HG02588 (cell line): ENCODE results near the gene ARMC7.
A peak's percentile ranks its signal among the peaks of the same experiment; 100 is the strongest.
"Not testable (repeated sequence)": the region's sequence is repeated elsewhere in the genome, so short reads cannot be mapped to it uniquely, and the experiment has no call there.

ENCODE experiments used
- ATAC-seq: cut with Tn5 transposase; IDR thresholded peaks from one replicate; pipeline ENCODE4 v1.9.1; 2021; ENCODE audit warnings: mild to moderate bottlenecking, moderate library complexity; ENCODE audit not compliant: unreplicated experiment

The ARMC7 gene

DNA sequence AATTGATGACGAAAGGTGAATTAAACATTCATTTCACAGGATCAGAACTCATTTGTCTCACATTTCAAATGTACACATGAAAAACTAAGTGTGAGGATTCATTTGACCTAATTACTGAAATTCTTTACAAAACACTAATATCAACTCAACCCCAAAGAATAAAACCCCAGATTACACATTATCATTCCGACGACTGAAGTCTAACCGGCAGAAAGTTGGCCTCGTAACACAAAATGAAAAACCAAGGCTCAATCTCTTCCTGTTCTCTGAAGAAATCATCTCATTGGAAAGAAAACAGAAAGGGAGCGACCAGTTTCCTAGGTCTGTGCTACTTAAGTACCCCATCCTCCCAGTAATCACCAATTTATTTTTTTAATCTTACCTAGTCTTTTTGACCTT, 42.8 kb downstream of the ARMC7 start:
- ATAC-seq, result no peak

DNA sequence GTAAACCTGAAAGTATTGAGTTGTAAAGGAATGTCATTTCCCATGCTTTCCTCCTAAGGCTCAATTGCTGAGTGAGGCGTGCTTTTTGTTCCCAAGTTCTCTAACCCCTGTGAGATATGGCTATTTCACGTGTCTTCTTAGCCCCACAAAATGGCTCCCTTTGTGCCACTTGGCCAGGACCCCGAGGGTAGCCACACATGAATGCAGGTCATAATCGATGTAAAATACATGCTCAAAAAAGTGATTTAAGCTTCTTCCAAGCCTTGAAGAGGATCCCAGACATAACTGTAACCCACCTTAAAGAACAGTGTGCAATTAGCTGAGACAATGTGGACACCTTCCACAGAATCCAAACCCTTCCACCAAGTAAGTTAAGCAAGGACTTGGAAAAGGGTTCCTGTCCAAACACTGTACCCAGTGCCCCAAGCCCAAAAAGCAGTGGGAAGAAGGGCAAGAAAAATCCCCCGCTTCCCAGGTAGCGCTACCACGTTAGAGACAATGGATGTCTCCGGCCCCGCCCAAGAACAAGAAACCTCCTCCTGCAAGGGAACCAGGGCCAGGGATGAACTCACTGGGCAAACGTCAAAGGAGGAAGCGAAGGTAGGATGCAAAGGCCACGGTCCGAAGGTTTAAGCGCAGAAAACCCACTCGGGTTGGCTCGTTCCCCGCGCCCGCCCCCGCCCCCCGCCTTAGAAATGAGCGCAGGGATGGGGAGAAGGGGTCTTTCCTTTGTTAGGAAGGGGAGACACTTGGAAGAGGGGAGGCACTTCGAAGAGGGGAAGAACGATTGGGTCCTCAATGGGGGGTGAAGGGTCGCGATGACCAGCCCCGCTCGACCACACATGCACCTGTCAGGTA, 43.4 kb downstream of the ARMC7 start:
- no peak for ATAC-seq

GRCh38 chr17:75153780-75154194, 44.0 kb downstream of the ARMC7 start:
- peak; percentile 22 for ATAC-seq

DNA sequence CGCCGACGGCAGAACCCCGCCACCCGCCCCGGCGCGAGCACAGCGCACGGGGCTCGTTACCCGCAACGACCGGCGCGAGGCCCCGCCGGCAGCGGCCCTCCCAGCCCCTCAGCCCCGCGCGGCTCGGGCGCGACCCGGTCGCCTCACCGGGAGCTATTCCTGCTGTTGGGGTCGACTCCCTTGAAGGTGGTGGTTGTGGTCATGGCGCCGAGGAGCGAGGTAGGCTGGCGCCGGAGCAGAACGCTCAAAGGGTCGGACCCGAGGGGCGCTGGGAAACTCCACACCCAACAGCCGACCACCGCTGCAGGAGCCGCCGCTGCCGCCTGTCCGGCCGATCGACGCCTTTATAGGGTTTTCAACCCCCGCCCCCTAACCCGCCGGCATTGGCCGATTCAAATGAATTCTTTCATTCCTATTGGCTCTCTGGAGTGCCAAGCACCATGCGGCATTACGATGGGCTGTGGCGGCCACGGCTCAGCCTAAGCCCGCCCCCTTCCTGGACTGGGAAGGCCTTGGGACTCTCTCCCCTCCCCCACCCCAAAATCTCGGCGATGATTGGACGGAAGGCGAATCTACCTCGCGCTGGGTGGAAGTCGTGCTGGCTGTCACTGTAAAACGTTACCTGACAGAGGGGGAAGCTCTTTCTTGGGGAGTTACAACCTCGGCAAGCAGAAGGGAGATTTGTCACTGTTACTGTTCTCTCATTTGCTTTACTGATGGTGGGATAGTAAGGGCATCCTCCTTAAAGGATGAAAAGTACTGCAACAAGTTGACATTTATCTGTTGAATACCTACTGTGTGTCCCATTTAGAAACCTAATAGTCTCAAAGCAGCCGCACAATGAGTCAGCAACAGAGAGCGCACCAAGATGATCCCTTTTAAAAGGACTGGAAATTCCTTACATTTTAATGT, 44.7 kb downstream of the ARMC7 start, which contains the start of gene JPT1:
Gene JPT1, minus strand, starts transcription at position 318 of the 912 bp plus-strand sequence. Its CDS starts 115 bp downstream, at position 203.
- ATAC-seq, result peak; percentile 90

GRCh38 chr17:75155191-75155601, 45.4 kb downstream of the ARMC7 start:
- ATAC-seq, result no peak

DNA sequence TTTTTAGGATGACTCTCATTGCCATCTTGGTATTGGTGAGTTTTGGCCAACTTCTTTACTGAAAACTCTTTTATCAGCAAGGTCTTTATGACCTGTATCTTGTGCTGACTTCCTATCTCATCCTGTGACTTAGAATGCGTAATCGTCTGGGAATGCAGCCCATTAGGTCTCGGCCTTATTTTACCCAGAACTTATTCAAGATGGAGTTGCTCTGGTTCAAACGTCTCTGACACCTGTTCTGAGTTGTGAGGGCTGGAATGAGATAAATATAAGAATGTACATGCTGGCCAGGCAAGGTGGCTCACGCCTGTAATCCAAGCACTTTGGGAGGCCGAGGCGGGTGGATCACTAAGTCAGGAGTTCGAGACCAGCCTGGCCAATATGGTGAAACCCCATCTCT, 48.7 kb downstream of the ARMC7 start:
- not testable (repeated sequence) for ATAC-seq

- ATAC-seq, result no peak
Observed at GRCh38 chr17:75159196-75160031, 49.6 kb downstream of the ARMC7 start.

GRCh38 chr17:75160211-75160610, 50.4 kb downstream of the ARMC7 start:
- ATAC-seq, result no peak

- no peak for ATAC-seq
Observed at GRCh38 chr17:75163074-75163473, 53.3 kb downstream of the ARMC7 start.

DNA sequence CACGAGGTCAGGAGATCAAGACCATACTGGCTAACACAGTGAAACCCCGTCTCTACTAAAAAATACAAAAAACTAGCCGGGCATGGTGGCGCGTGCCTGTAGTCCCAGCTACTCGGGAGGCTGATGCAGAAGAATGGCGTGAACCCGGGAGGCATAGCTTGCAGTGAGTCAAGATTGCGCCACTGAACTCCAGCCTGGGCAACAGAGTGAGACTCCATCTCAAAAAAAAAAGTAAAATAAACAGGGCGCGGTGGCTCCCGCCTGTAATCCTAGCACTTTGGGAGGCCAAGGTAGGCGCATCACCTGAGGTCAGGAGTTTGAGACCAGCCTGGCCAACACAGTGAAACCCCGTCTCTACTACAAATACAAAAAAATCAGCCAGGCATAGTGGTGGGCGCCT, 54.8 kb downstream of the ARMC7 start:
- ATAC-seq, result not testable (repeated sequence)

- ATAC-seq, result no peak
Observed at GRCh38 chr17:75168998-75169397, 59.2 kb downstream of the ARMC7 start.

GRCh38 chr17:75173526-75173925, 63.8 kb downstream of the ARMC7 start:
- ATAC-seq, result no peak

DNA sequence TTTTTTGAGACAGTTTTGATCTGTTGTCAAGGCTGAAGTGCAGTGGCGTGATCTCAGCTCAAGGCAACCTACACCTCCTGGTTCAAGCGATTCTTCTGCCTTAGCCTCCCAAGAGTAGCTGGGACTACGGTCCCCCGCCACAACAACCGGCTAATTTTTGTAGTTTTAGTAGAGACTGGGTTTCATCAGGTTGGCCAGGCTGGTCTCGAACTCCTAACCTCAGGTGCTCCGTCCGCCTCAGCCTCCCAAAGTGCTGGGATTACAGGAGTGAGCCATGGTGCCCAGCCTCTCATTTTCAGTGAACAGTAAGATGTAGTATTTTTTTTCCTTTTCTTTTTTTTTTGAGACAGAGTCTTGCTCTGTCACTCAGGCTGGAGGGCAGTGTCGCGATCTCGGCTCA, 65.2 kb downstream of the ARMC7 start:
- no peak for ATAC-seq

DNA sequence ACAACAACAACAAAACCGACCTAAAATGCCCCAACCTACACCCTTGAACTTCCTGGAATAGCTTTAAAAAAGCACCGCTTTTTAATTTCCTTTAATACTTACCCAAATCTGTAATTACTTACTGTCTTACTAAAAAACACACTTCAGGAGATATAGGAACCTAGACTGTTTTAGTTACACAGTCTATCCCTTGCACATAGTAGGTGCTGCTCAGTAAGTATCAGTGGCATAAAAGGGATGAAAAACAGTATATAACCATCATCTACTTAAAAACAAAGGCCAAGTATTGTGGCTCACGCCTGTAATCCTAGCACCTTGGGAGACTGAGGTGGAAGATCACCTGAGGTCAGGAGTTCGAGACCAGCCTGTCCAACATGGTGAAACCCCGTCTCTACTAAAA, 66.9 kb downstream of the ARMC7 start:
- ATAC-seq, result no peak

DNA sequence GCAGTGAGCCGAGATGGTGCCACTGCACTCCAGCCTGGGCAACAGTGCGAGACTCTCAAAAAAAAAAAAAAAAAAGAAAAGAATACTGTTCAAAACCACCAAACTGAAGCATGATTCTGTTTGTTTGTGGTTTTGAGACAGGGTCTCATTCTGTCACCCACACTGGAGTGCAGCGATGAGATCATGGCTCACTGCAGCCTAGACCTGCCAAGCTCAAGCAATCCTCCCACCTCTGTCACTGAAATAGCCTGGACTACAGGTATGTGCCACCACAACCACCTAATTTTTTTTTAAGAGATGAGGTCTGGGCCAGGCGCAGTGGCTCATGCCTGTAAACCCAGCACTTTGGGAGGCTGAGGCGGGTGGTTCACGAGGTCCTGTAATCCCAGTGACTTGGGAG, 68.7 kb downstream of the ARMC7 start:
- ATAC-seq, result no peak
